Endothelial cell (in vitro differentiated cells): ENCODE measurements around the gene NCBP3. TPM values are rescaled to one million over a fixed set of nuclear protein-coding genes. Genes with fewer than 3 reads are reported as not detected.

Experiments used
- DNase-seq: peaks from one replicate; pipeline ENCODE4 v3.0.0; 2021; ENCODE audit warnings: low spot score
- H3K27ac Mint-ChIP-seq: one replicate; pipeline ENCODE4 v1.8.0; 2021; ENCODE audit warnings: mixed read lengths, inconsistent platforms; ENCODE audit not compliant: unreplicated experiment
- H3K27me3 Mint-ChIP-seq: one replicate; pipeline ENCODE4 v1.8.0; 2021; ENCODE audit warnings: mild to moderate bottlenecking, moderate library complexity, mixed read lengths, inconsistent platforms; ENCODE audit not compliant: unreplicated experiment
- H3K36me3 Mint-ChIP-seq: one replicate; pipeline ENCODE4 v1.8.0; 2021; ENCODE audit warnings: mild to moderate bottlenecking, low read depth, mixed read lengths, inconsistent platforms; ENCODE audit not compliant: unreplicated experiment
- H3K4me1 Mint-ChIP-seq: one replicate; pipeline ENCODE4 v1.8.0; 2021; ENCODE audit warnings: mild to moderate bottlenecking, mixed read lengths, inconsistent platforms; ENCODE audit not compliant: unreplicated experiment
- H3K4me3 Mint-ChIP-seq: one replicate; pipeline ENCODE4 v1.8.0; 2021; ENCODE audit warnings: mild to moderate bottlenecking, mixed read lengths, inconsistent platforms; ENCODE audit not compliant: unreplicated experiment
- H3K9me3 Mint-ChIP-seq: one replicate; pipeline ENCODE4 v1.8.0; 2021; ENCODE audit warnings: mixed read lengths, inconsistent platforms; ENCODE audit not compliant: unreplicated experiment
- total RNA-seq: library from RNA; stranded (reverse); fragmentation: NEBNext Ultra II Directional; extraction: Animal tissue kit (Norgen Biotek cat#: 25700); gene quantifications from one replicate; pipeline ENCODE4 v1.2.1, GENCODE V29; 2021; ENCODE audit not compliant: unreplicated experiment
- TF ChIP-seq, protein P1 (sequence below): fragments of 200-600 bp; sonication (generic); IDR thresholded peaks from one replicate; pipeline ENCODE4 v1.5.0; 2021; ENCODE audit warnings: antibody characterized with exemption; ENCODE audit not compliant: unreplicated experiment

Gene NCBP3
- total RNA-seq, 1 donor from 2014 or later: 84.4 TPM

DNA sequence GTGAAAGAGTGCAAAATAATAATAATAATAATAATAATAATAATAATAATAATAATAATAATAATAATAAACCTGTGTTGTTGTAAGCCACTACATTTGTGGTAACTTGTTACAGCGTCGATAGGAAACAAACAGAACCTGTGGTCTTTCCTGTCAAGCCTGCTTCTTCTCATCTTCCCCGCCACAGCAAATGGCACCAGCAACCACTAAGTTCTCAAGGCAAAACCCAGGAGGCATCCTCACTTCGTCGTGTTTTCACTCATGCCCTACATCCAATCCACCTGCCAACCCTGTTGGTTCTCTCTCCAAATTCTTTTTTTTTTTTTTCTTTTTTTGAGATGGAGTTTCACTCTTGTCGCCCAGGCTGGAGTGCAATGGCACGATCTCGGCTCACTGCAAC lies 79.3 kb downstream of the NCBP3 start:
- Mint-ChIP-seq H3K4me1 (peaks cover 6% of the 10 kb centered on the region), H3K4me3 (no peak overlapping the region), H3K27me3 (peaks cover under 1% of the 10 kb centered on the region), H3K27ac (no peak overlapping the region), H3K36me3 (peaks cover 6% of the 10 kb centered on the region), H3K9me3 (no peaks in the 10 kb centered on the region)
- TF ChIP-seq, protein P1, sequence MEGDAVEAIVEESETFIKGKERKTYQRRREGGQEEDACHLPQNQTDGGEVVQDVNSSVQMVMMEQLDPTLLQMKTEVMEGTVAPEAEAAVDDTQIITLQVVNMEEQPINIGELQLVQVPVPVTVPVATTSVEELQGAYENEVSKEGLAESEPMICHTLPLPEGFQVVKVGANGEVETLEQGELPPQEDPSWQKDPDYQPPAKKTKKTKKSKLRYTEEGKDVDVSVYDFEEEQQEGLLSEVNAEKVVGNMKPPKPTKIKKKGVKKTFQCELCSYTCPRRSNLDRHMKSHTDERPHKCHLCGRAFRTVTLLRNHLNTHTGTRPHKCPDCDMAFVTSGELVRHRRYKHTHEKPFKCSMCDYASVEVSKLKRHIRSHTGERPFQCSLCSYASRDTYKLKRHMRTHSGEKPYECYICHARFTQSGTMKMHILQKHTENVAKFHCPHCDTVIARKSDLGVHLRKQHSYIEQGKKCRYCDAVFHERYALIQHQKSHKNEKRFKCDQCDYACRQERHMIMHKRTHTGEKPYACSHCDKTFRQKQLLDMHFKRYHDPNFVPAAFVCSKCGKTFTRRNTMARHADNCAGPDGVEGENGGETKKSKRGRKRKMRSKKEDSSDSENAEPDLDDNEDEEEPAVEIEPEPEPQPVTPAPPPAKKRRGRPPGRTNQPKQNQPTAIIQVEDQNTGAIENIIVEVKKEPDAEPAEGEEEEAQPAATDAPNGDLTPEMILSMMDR: no peak
- DNase-seq: no peak

GRCh38 chr17:3765981-3766380 lies 80.1 kb downstream of the NCBP3 start:
- no peak for DNase-seq
- no peaks in the 10 kb centered on the region for H3K27me3 Mint-ChIP-seq
- H3K4me3 Mint-ChIP-seq: no peak overlapping the region
- H3K9me3 Mint-ChIP-seq: no peaks in the 10 kb centered on the region
- TF ChIP-seq, protein P1: no peak
- peaks cover 6% of the 10 kb centered on the region for H3K36me3 Mint-ChIP-seq
- peaks cover 6% of the 10 kb centered on the region for H3K4me1 Mint-ChIP-seq
- no peak overlapping the region for H3K27ac Mint-ChIP-seq

DNA sequence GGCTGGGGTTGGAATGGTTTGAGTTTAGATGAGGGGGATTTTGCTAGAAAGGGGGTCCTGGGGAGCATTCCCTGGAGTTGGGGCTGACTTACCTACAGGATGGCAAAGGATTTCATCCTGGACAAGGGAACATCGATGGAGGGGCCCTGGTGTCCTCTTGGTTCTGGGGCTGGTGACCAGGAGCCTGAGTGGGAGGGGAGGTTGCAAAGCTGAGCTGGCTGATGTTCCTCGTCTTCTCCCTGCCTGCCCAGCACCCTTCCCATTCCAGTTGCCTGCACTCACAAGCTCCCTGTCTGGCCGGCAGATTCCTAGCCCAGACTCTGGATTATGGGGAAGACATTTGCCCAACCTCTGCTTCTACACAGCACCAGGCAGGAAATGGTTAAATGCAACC lies 82.3 kb downstream of the NCBP3 start:
- H3K27ac Mint-ChIP-seq: no peak overlapping the region
- no peak overlapping the region for H3K4me3 Mint-ChIP-seq
- no peak for DNase-seq
- peaks cover 12% of the 10 kb centered on the region for H3K36me3 Mint-ChIP-seq
- no peaks in the 10 kb centered on the region for H3K27me3 Mint-ChIP-seq
- no peaks in the 10 kb centered on the region for H3K9me3 Mint-ChIP-seq
- peaks cover 3% of the 10 kb centered on the region for H3K4me1 Mint-ChIP-seq
- TF ChIP-seq, protein P1: no peak

- Mint-ChIP-seq H3K4me3 (no peak overlapping the region), H3K9me3 (no peaks in the 10 kb centered on the region), H3K27me3 (no peaks in the 10 kb centered on the region), H3K4me1 (no peaks in the 10 kb centered on the region), H3K36me3 (peaks cover 8% of the 10 kb centered on the region), H3K27ac (no peak overlapping the region)
- DNase-seq: no peak
- TF ChIP-seq, protein P1: no peak
These were observed 82.9 kb downstream of the NCBP3 start for GRCh38 chr17:3762922-3763776.

DNA sequence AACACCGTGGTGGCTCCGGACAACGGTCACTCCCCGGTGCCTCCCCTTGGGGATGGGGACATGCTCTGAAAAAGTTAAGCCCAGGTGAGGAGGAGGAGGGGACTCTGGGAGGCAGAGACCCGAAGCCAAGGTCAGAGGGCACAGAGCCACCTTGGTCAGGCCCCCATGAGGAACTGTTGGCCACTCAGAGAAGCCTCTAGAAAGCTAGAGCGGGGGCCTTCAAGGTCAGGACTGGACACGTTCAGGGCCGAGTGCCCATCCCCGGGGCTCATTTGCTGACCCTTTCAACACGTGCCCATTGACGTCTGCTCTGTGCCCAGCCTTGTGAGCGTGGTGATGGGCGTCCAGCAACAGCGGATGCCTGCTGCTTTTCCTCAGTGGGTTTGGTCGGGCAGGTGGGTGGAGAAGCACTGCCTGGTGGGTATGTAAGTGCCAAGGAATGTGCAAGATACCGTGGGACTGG lies 84.1 kb downstream of the NCBP3 start:
- H3K27me3 Mint-ChIP-seq: peaks cover 2% of the 10 kb centered on the region
- no peak overlapping the region for H3K4me3 Mint-ChIP-seq
- peaks cover 8% of the 10 kb centered on the region for H3K36me3 Mint-ChIP-seq
- no peaks in the 10 kb centered on the region for H3K9me3 Mint-ChIP-seq
- TF ChIP-seq, protein P1: no peak
- DNase-seq: no peak
- H3K4me1 Mint-ChIP-seq: no peaks in the 10 kb centered on the region
- no peak overlapping the region for H3K27ac Mint-ChIP-seq
